HL-60 (cell line): ENCODE results near the gene ADAD2.
"Not testable (repeated sequence)": the region's sequence is repeated elsewhere in the genome, so short reads cannot be mapped to it uniquely, and the experiment has no call there.

ENCODE experiments used
- DNase-seq, 2 experiments: peaks; one replicate each; pipeline ENCODE4 v3.0.0-alpha.2; 2010 to 2020; ENCODE audit warnings: low read depth in 1 of 2, low spot score in 1 of 2
- H3K27ac ChIP-seq: fragments of 250-450 bp; sonication (Bioruptor Pico); replicated peaks from 2 replicates; pipeline ENCODE4 v1.5.1; 2020; ENCODE audit warnings: mild to moderate bottlenecking, moderate library complexity
- H3K27me3 ChIP-seq: fragments of 250-450 bp; sonication (Bioruptor Pico); 2 replicates; pipeline ENCODE4 v1.5.1; 2021; ENCODE audit warnings: mild to moderate bottlenecking, moderate library complexity; ENCODE audit not compliant: insufficient read depth, poor library complexity, severe bottlenecking
- H3K4me3 ChIP-seq: replicated peaks from 2 replicates; pipeline ENCODE4 v1.5.1; 2011; ENCODE audit warnings: mild to moderate bottlenecking, control low read depth, low read length; ENCODE audit not compliant: insufficient read depth
- GABPA ChIP-seq: IDR thresholded peaks from 2 replicates; pipeline ENCODE4 v1.6.1; 2012; ENCODE audit warnings: low read depth
- POLR2AphosphoS5 ChIP-seq: IDR thresholded peaks from 2 replicates; pipeline ENCODE4 v1.6.1; 2012; ENCODE audit warnings: low read depth
- SPI1 ChIP-seq: IDR thresholded peaks from 2 replicates; pipeline ENCODE4 v1.6.1; 2012; ENCODE audit warnings: low read depth, mild to moderate bottlenecking, borderline replicate concordance
- TF ChIP-seq, protein P1 (sequence below): IDR thresholded peaks from one replicate; pipeline ENCODE4 v1.5.1; 2011; ENCODE audit warnings: low read length, control low read depth, inconsistent platforms; ENCODE audit not compliant: insufficient read depth
- TF ChIP-seq, protein P2 (sequence below): IDR thresholded peaks from 2 replicates; pipeline ENCODE4 v1.6.1; 2012; ENCODE audit warnings: low read depth; ENCODE audit not compliant: insufficient replicate concordance

Gene ADAD2

DNA sequence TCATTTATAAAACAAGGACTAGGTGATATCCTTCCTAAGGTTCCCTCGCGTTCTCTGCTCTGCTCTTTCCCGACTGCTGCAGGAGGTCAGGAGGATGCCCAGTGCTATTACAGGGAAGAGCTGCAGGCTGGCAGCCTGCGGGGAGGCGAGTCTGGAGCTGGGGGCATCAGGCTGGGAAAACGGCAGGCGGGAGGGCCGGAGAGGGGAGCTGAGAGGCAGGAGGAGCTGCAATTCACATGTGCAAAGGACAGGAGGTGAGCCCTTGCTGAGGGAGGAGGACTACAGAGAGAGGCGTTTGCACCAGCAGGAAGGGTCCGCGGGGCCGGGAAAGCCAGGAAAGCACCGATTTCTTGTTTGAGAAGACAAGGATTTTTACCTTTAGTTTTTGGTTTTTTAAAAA is 8.1 kb downstream of the ADAD2 start:
- no peak for DNase-seq
- H3K27me3 ChIP-seq: peaks cover 2% of the 10 kb centered on the region
- no peak overlapping the region for H3K4me3 ChIP-seq
- no peak overlapping the region; the same call in 1 of the 2 replicates for H3K27ac ChIP-seq
- TF ChIP-seq SPI1: no peak
- no peak for TF ChIP-seq GABPA
- TF ChIP-seq, protein P1, sequence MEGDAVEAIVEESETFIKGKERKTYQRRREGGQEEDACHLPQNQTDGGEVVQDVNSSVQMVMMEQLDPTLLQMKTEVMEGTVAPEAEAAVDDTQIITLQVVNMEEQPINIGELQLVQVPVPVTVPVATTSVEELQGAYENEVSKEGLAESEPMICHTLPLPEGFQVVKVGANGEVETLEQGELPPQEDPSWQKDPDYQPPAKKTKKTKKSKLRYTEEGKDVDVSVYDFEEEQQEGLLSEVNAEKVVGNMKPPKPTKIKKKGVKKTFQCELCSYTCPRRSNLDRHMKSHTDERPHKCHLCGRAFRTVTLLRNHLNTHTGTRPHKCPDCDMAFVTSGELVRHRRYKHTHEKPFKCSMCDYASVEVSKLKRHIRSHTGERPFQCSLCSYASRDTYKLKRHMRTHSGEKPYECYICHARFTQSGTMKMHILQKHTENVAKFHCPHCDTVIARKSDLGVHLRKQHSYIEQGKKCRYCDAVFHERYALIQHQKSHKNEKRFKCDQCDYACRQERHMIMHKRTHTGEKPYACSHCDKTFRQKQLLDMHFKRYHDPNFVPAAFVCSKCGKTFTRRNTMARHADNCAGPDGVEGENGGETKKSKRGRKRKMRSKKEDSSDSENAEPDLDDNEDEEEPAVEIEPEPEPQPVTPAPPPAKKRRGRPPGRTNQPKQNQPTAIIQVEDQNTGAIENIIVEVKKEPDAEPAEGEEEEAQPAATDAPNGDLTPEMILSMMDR: no peak
- TF ChIP-seq, protein P2, sequence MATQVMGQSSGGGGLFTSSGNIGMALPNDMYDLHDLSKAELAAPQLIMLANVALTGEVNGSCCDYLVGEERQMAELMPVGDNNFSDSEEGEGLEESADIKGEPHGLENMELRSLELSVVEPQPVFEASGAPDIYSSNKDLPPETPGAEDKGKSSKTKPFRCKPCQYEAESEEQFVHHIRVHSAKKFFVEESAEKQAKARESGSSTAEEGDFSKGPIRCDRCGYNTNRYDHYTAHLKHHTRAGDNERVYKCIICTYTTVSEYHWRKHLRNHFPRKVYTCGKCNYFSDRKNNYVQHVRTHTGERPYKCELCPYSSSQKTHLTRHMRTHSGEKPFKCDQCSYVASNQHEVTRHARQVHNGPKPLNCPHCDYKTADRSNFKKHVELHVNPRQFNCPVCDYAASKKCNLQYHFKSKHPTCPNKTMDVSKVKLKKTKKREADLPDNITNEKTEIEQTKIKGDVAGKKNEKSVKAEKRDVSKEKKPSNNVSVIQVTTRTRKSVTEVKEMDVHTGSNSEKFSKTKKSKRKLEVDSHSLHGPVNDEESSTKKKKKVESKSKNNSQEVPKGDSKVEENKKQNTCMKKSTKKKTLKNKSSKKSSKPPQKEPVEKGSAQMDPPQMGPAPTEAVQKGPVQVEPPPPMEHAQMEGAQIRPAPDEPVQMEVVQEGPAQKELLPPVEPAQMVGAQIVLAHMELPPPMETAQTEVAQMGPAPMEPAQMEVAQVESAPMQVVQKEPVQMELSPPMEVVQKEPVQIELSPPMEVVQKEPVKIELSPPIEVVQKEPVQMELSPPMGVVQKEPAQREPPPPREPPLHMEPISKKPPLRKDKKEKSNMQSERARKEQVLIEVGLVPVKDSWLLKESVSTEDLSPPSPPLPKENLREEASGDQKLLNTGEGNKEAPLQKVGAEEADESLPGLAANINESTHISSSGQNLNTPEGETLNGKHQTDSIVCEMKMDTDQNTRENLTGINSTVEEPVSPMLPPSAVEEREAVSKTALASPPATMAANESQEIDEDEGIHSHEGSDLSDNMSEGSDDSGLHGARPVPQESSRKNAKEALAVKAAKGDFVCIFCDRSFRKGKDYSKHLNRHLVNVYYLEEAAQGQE: no peak
- TF ChIP-seq POLR2AphosphoS5: no peak

DNA sequence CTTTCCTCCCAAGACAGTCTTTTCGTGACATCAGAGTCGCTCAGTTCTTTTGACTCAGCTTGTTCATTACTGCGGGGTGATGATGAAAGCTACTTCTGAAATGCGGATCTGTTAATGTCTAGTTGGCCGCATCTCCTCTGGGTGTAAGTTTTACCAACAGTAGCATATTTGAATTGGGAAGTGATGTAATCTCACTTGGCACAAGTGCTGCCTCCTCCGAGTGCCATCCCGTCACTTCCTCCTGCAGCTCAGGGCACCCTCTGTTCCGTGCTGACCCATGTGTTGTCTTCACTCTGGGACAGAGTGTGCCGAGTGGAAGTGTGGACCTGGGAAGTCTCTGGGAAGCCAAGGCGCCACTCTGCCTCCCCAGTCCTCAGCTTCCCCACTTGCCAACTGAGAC is 8.9 kb downstream of the ADAD2 start:
- TF ChIP-seq SPI1 (peak; percentile 47; the same call in 1 of the 2 replicates), POLR2AphosphoS5 (no peak), GABPA (peak; percentile 43)
- TF ChIP-seq, protein P2: no peak
- TF ChIP-seq, protein P1: no peak
- Histone ChIP-seq H3K27ac (no peak overlapping the region), H3K4me3 (no peak overlapping the region), H3K27me3 (no peaks in the 10 kb centered on the region)
- DNase-seq: peak; percentile 85 to 90

DNA sequence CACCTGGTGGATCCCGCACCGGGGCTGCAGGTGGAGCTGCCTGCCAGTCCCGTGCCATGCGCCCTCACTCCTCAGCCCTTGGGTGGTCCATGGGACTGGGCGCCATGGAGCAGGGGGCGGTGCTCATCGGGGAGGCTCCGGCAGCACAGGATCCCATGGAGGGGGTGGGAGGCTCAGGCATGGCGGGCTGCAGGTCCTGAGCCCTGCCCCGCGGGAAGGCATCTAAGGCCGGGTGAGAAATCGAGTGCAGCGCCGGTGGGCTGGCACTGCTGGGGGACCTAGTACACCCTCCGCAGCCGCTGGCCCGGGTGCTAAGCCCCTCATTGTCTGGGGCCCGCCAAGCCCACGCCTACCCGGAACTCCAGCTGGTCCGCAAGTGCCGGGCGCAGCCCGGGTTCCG is 13.6 kb downstream of the ADAD2 start:
- DNase-seq, H3K27me3 ChIP-seq, H3K27ac ChIP-seq, H3K4me3 ChIP-seq: not testable (repeated sequence)

DNA sequence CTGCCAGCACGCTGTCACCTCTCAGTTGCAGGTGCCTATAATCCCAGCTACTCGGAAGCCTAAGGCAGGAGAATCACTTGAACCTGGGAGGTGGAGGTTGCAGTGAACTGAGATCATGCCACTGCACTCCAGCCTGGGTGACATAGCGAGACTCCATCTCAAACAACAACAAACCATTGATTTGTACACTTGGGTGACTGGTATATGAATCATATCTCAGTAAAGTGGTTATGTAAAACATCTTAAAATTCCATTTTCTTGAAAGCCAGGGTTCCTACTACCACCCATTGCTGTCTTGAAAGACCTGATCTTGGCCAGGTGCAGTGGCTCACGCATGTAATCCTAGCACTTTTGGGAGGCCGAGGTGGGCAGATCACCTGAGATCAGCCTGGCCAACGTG is 14.2 kb downstream of the ADAD2 start:
- DNase-seq, H3K4me3 ChIP-seq, H3K27me3 ChIP-seq, H3K27ac ChIP-seq: not testable (repeated sequence)

DNA sequence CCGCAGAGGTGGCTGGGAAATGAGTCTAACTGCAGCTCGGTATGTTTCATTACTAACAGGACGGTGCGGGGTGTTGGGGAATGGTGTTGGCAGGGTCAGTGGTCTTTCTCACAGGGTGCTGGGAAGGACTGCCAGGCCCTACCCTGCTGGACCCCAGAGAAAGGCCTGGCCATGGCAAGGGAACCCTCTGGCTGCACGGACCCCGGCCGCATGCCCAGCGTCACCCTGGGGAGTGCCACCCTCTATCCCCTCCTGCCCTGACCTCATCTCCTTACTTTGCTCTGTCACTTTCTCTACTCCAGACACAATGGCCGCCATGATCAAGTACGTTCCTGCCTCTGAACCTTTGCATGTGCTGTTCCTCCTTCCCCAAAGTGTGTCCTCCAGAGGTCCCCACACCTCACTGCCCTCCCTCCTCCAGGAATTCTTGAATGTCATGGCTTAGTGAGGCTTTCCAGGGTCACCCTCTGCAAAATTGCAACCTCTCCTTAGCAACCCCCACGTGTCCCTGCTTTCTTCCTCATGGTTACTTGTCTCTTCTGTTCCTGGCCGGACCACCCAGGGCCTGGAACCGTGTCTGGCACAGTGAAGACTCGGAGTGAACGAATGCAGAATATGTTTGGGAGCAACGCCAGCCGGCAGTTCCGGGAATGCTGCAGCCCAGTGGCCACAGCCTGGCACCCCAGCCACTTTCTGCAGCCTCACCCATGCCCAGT is 15.2 kb downstream of the ADAD2 start:
- H3K27ac ChIP-seq: no peak overlapping the region
- no peaks in the 10 kb centered on the region for H3K27me3 ChIP-seq
- TF ChIP-seq GABPA (no peak), POLR2AphosphoS5 (no peak), SPI1 (no peak)
- TF ChIP-seq, protein P1: no peak
- TF ChIP-seq, protein P2: no peak
- no peak for DNase-seq
- no peak overlapping the region for H3K4me3 ChIP-seq
